NCI-H1436 treated with DMSO at 0.1 percent for 48 hours (cell line): ENCODE results near the gene SNAPIN.
A peak's percentile ranks its signal among the peaks of the same experiment; 100 is the strongest.

Source experiments
- DNase-seq: peaks from one replicate; lab custom pipeline; 2025; lab: John Stamatoyannopoulos, UW

SNAPIN gene

GRCh38 chr1:153658400-153659174, at the start of gene SNAPIN:
TSS of gene SNAPIN (plus strand) at chr1:153658703. CDS start at chr1:153658744, 41 bp downstream.
- peak; percentile 24 for DNase-seq

- DNase-seq, result no peak
These were observed 49.5 kb upstream of the SNAPIN start for GRCh38 chr1:153608742-153609584.

- no peak for DNase-seq
These were observed 49.0 kb upstream of the SNAPIN start for GRCh38 chr1:153609585-153609907.

- no peak for DNase-seq
These were observed 48.2 kb upstream of the SNAPIN start for GRCh38 chr1:153610334-153610733.

- no peak for DNase-seq
These were observed 47.6 kb upstream of the SNAPIN start for GRCh38 chr1:153610811-153611301.

- no peak for DNase-seq
These were observed 47.1 kb upstream of the SNAPIN start for GRCh38 chr1:153611356-153611755.

- DNase-seq, result no peak
These were observed 46.3 kb upstream of the SNAPIN start for GRCh38 chr1:153612111-153612754.

- no peak for DNase-seq
These were observed 45.7 kb upstream of the SNAPIN start, which contains the start of gene S100A16 for GRCh38 chr1:153612755-153613331. TSS of gene S100A16 (minus strand) at chr1:153613137. CDS start at chr1:153608151, 4,986 bp downstream.

- no peak for DNase-seq
These were observed 45.1 kb upstream of the SNAPIN start for GRCh38 chr1:153613406-153613805.

- no peak for DNase-seq
These were observed 44.2 kb upstream of the SNAPIN start for GRCh38 chr1:153614189-153614900.

GRCh38 chr1:153614906-153615305, 43.6 kb upstream of the SNAPIN start:
- no peak for DNase-seq

- DNase-seq, result no peak
These were observed 43.1 kb upstream of the SNAPIN start for GRCh38 chr1:153615406-153615805.

- DNase-seq, result no peak
These were observed 42.2 kb upstream of the SNAPIN start, which contains the start of gene S100A14 for GRCh38 chr1:153616144-153616916. TSS of gene S100A14 (minus strand) at chr1:153616325. CDS start at chr1:153615858, 467 bp downstream.

- no peak for DNase-seq
These were observed 41.6 kb upstream of the SNAPIN start for GRCh38 chr1:153616917-153617311.

- DNase-seq, result no peak
These were observed 40.8 kb upstream of the SNAPIN start for GRCh38 chr1:153617663-153618062.

GRCh38 chr1:153619171-153619570, 39.3 kb upstream of the SNAPIN start:
- DNase-seq, result no peak

- DNase-seq, result no peak
These were observed 35.4 kb upstream of the SNAPIN start for GRCh38 chr1:153623101-153623500.

- no peak for DNase-seq
These were observed 33.4 kb upstream of the SNAPIN start for GRCh38 chr1:153624965-153625611.

- DNase-seq, result no peak
These were observed 32.0 kb upstream of the SNAPIN start for GRCh38 chr1:153626477-153626903.
